Pancreas (tissue), 10 donors: ENCODE measurements around the gene SEZ6. TPM values are rescaled to one million over a fixed set of nuclear protein-coding genes. Genes with fewer than 3 reads are reported as not detected.

Source experiments
- ATAC-seq, 4 donors: fragments of 200-7000 bp; cut with Tn5 transposase; one replicate each; pipeline versions ENCODE4 v1.8.0 to v1.9.1; 2020; ENCODE audit warnings: mild to moderate bottlenecking in 4 of 4, moderate library complexity in 4 of 4
- DNase-seq, 6 donors: peaks; one replicate each; pipeline ENCODE4 v3.0.0-alpha.2; 2020
- FAIRE-seq: peaks from 2 replicates; lab custom pipeline; 2012; peaks lifted over from hg19 to GRCh38; lab: Jason Lieb, UNC
- H3K27ac ChIP-seq, 4 donors: fragments of 200-600 bp; sonication (generic); 1 replicate in 3 of 4; 2 replicates in 1 of 4; pipeline versions ENCODE4 v1.5.0 to v1.8.0; 2020
- H3K27me3 ChIP-seq, 4 donors: fragments of 200-600 bp; one replicate each; pipeline ENCODE4 v1.8.0; 2021
- H3K36me3 ChIP-seq, 3 donors: fragments of 200-600 bp; sonication (generic) in 1 of 3; one replicate each; pipeline versions ENCODE4 v1.5.0 to v1.8.0; 2020 to 2021
- H3K4me1 ChIP-seq, 3 donors: fragments of 200-600 bp; one replicate each; pipeline ENCODE4 v1.8.0; 2021
- H3K4me3 ChIP-seq, 4 donors: fragments of 200-600 bp; sonication (generic) in 2 of 4; one replicate each; pipeline versions ENCODE4 v1.5.0 to v1.8.0; 2020 to 2021
- H3K9me3 ChIP-seq, 4 donors: fragments of 200-600 bp; one replicate each; pipeline ENCODE4 v1.8.0; 2021
- CTCF ChIP-seq, 4 donors: fragments of 200-600 bp; sonication (generic) in 3 of 4; IDR thresholded peaks; one replicate each; pipeline versions ENCODE4 v1.5.0 to v1.8.0; 2021; ENCODE audit warnings: antibody characterized with exemption in 4 of 4
- WGBS, 2 donors: extraction: QIAGEN DNeasy Blood & Tissue Kit; methylation state at CpG; one replicate each; pipeline ENCODE4 v1.1.7; 2013; 5-methylcytosine and 5-hydroxymethylcytosine counted together
- intact Hi-C, 3 donors: fragments of 100-400 bp; cut with DNase I; formaldehyde crosslinking; loops; one replicate each; pipeline versions ENCODE4 v1.11.1 to v1.14.2; 2022
- polyA plus RNA-seq, 2 donors: library from polyadenylated mRNA; stranded (reverse); fragments of 200-250 nt; gene quantifications; one replicate each; pipeline ENCODE4 v1.2.3, GENCODE V29; 2013
- total RNA-seq, 6 donors: library from RNA; stranded (reverse); fragmentation: NEBNext Ultra II Directional in 4 of 6; extraction: Animal tissue kit (Norgen Biotek cat#: 25700) in 4 of 6; gene quantifications; one replicate each; pipeline versions ENCODE4 v1.2.1 to v1.2.4, GENCODE V29; 2021 to 2023
- donor health status: healthy with polysubstance abuse.
- donor health status: DM: no; HTN: no; CAD: no; lungs with moderate emphysema.
- donor health status: DM: no; HTN: no; CAD: no.
- donor health status: control.
- donor health status: control.
- donor health status: Bipolar disorder and iron deficiency.
- donor health status: DM: yes; HTN: yes; CAD: no.
- donor health status: DM: no; HTN: no; CAD: no.
- donor health status: DM: no; HTN: no; CAD: no.
- donor health status: DM: yes; HTN: yes; CAD: no.

The SEZ6 gene
- total and polyA plus RNA-seq, 8 donors: 0.13 to 5.0 (median 0.64) TPM

GRCh38 chr17:28986714-28987655 lies 18.8 kb downstream of the SEZ6 start:
- intact Hi-C loops: no loop called here
- DNase-seq (no peak), FAIRE-seq (no peak), ATAC-seq (no peak)
- Histone ChIP-seq H3K9me3 (no peaks in the 10 kb centered on the region), H3K36me3 (no peaks in the 10 kb centered on the region), H3K4me3 (no peak overlapping the region), H3K4me1 (no peaks in the 10 kb centered on the region), H3K27ac (no peak overlapping the region), H3K27me3 (no peaks in the 10 kb centered on the region)
- TF ChIP-seq CTCF (IDR thresholded peaks at IDR 0.05): no peak
- WGBS, 2 donors: 81 to 85% methylated on average over 15 of the region's 15 CpGs

- Histone ChIP-seq H3K27ac (no peak overlapping the region), H3K9me3 (no peaks in the 10 kb centered on the region), H3K4me3 (no peak overlapping the region), H3K36me3 (no peaks in the 10 kb centered on the region), H3K4me1 (no peaks in the 10 kb centered on the region), H3K27me3 (no peaks in the 10 kb centered on the region)
- 48 to 49% methylated on average over 32 to 36 of the region's 36 CpGs for WGBS, 2 donors
- intact Hi-C loops: no loop called here
- ATAC-seq: peak in 2 of 4 donors; percentile 28 to 40
- DNase-seq: no peak
- no peak for TF ChIP-seq CTCF (IDR thresholded peaks at IDR 0.05)
- FAIRE-seq: no peak
These were observed 19.7 kb downstream of the SEZ6 start for GRCh38 chr17:28985950-28986713.

GRCh38 chr17:28983286-28984230 lies 22.3 kb downstream of the SEZ6 start:
- H3K36me3 ChIP-seq: no peaks in the 10 kb centered on the region
- WGBS, 2 donors: 64 to 74% methylated on average over 7 of the region's 7 CpGs
- no peak for TF ChIP-seq CTCF (IDR thresholded peaks at IDR 0.05)
- no peak for FAIRE-seq
- H3K4me1 ChIP-seq: no peaks in the 10 kb centered on the region
- DNase-seq: no peak
- intact Hi-C loops: no loop called here
- H3K27me3 ChIP-seq: no peaks in the 10 kb centered on the region
- H3K4me3 ChIP-seq: no peak overlapping the region
- H3K27ac ChIP-seq: no peak overlapping the region
- peak in 1 of 4 donors; percentile 28 for ATAC-seq
- H3K9me3 ChIP-seq: no peaks in the 10 kb centered on the region

GRCh38 chr17:28982131-28982793 lies 23.6 kb downstream of the SEZ6 start:
- Histone ChIP-seq H3K36me3 (no peaks in the 10 kb centered on the region), H3K4me3 (no peak overlapping the region), H3K27me3 (no peaks in the 10 kb centered on the region), H3K27ac (peak overlapping the region in 1 of 4 donors; percentile 22), H3K9me3 (no peaks in the 10 kb centered on the region), H3K4me1 (no peaks in the 10 kb centered on the region)
- FAIRE-seq (no peak), ATAC-seq (peak in 3 of 4 donors; percentile 20 to 76 (median 54)), DNase-seq (no peak)
- WGBS, 2 donors: 82 to 83% methylated on average over 11 of the region's 11 CpGs
- TF ChIP-seq CTCF (IDR thresholded peaks at IDR 0.05): no peak
- intact Hi-C loops: no loop called here
